IMR-90 (cell line): ENCODE measurements around the gene MAT2B. TPM values are rescaled to one million over a fixed set of nuclear protein-coding genes. Genes with fewer than 3 reads are reported as not detected.

ENCODE experiments used
- ATAC-seq: fragments of 200-7000 bp; cut with Tn5 transposase; 2 replicates; pipeline ENCODE4 v1.9.1; 2020; ENCODE audit warnings: low read depth, mild to moderate bottlenecking, moderate library complexity
- BruUV-seq: library from RNA; stranded (reverse); fragments of 400-500 nt; replicated peaks from 2 replicates; lab custom pipeline; 2021; lab: Mats Ljungman, UMichigan
- CTCF ChIA-PET: fragments of 300-600 bp; formaldehyde crosslinking; extraction: SDS; loops from one replicate; lab custom pipeline; 2021; ENCODE audit warnings: antibody characterized with exemption; lab: Yijun Ruan, JAX
- POLR2A ChIA-PET: fragments of 300-600 bp; sonication (Branson Sonifier 250); formaldehyde crosslinking; loops from one replicate; lab custom pipeline; 2022; ENCODE audit warnings: antibody characterized with exemption; ENCODE audit not compliant: unreplicated experiment; lab: Charles Lee
- DNase-seq: peaks from one replicate; pipeline ENCODE4 v3.0.0; 2013
- H2AFZ ChIP-seq: replicated peaks from 2 replicates; pipeline ENCODE3; 2013; ENCODE audit warnings: low read length, mild to moderate bottlenecking; ENCODE audit not compliant: poor library complexity
- H2AK5ac ChIP-seq: 2 replicates; pipeline ENCODE4 v1.6.1; 2013; ENCODE audit warnings: low read depth, low read length, inconsistent platforms
- H2AK9ac ChIP-seq: replicated peaks from 2 replicates; pipeline ENCODE3; 2013; ENCODE audit warnings: mild to moderate bottlenecking, low read depth, low read length, moderate library complexity; ENCODE audit not compliant: poor library complexity
- H2BK120ac ChIP-seq: 2 replicates; pipeline ENCODE4 v1.6.1; 2013; ENCODE audit warnings: low read depth, low read length, inconsistent platforms
- H2BK15ac ChIP-seq: 3 replicates; pipeline ENCODE4 v1.6.1; 2013; ENCODE audit warnings: low read depth, low read length, inconsistent platforms
- H2BK20ac ChIP-seq: 2 replicates; pipeline ENCODE4 v1.6.1; 2013; ENCODE audit warnings: low read depth, mild to moderate bottlenecking, inconsistent platforms, low read length, moderate library complexity
- H2BK5ac ChIP-seq: 2 replicates; pipeline ENCODE4 v1.6.1; 2013; ENCODE audit warnings: mild to moderate bottlenecking, low read depth, low read length, inconsistent platforms; ENCODE audit not compliant: poor library complexity, severe bottlenecking
- H3K14ac ChIP-seq: replicated peaks from 2 replicates; pipeline ENCODE4 v1.6.1; 2013; ENCODE audit warnings: low read depth, low read length, inconsistent platforms
- H3K18ac ChIP-seq: 2 replicates; pipeline ENCODE4 v1.6.1; 2013; ENCODE audit warnings: low read depth, low read length, control low read depth
- H3K23ac ChIP-seq: 2 replicates; pipeline ENCODE4 v1.6.1; 2013; ENCODE audit warnings: low read depth, low read length, inconsistent platforms
- H3K27ac ChIP-seq: 2 replicates; pipeline ENCODE4 v1.5.1; 2013; ENCODE audit warnings: mild to moderate bottlenecking, control low read depth, low read length; ENCODE audit not compliant: insufficient read depth
- H3K27me3 ChIP-seq: 2 replicates; pipeline ENCODE4 v1.6.1; 2013; ENCODE audit warnings: low read length; ENCODE audit not compliant: control insufficient read depth, insufficient read depth
- H3K36me3 ChIP-seq: 2 replicates; pipeline ENCODE4 v1.6.1; 2013; ENCODE audit warnings: low read length, mixed read lengths; ENCODE audit not compliant: control insufficient read depth, insufficient read depth
- H3K4ac ChIP-seq: 2 replicates; pipeline ENCODE4 v1.6.1; 2013; ENCODE audit warnings: low read depth, low read length, inconsistent platforms
- H3K4me1 ChIP-seq: 2 replicates; pipeline ENCODE4 v1.6.1; 2013; ENCODE audit warnings: low read length, mixed read lengths; ENCODE audit not compliant: control insufficient read depth, insufficient read depth
- H3K4me2 ChIP-seq: 2 replicates; pipeline ENCODE4 v1.6.1; 2013; ENCODE audit warnings: low read depth, mild to moderate bottlenecking, control low read depth, low read length, moderate library complexity
- H3K4me3 ChIP-seq: 2 replicates; pipeline ENCODE4 v1.5.1; 2013; ENCODE audit warnings: low read depth, mild to moderate bottlenecking, control low read depth, low read length, moderate library complexity; ENCODE audit not compliant: insufficient read depth
- H3K56ac ChIP-seq: 2 replicates; pipeline ENCODE4 v1.6.1; 2013; ENCODE audit warnings: low read length, inconsistent platforms; ENCODE audit not compliant: insufficient read depth; ENCODE audit errors: extremely low read depth
- H3K79me1 ChIP-seq, 2 experiments: 2 replicates each; pipeline ENCODE4 v1.6.1; 2013; ENCODE audit warnings: low read length in 2 of 2, inconsistent platforms in 1 of 2, low read depth in 1 of 2
- H3K9ac ChIP-seq: 2 replicates; pipeline ENCODE4 v1.6.1; 2013; ENCODE audit warnings: low read depth, low read length, control low read depth
- H3K9me1 ChIP-seq: 2 replicates; pipeline ENCODE4 v1.6.1; 2013; ENCODE audit warnings: low read length, inconsistent platforms; ENCODE audit not compliant: insufficient read depth
- H3K9me3 ChIP-seq: 2 replicates; pipeline ENCODE4 v1.6.1; 2013; ENCODE audit warnings: low read length; ENCODE audit not compliant: control insufficient read depth, insufficient read depth
- H4K20me1 ChIP-seq: 2 replicates; pipeline ENCODE4 v1.6.1; 2013; ENCODE audit warnings: low read length, inconsistent platforms; ENCODE audit not compliant: insufficient read depth
- H4K5ac ChIP-seq: 2 replicates; pipeline ENCODE4 v1.6.1; 2013; ENCODE audit warnings: mild to moderate bottlenecking, low read depth, low read length, control low read depth
- H4K8ac ChIP-seq, 2 experiments: 2 replicates each; pipeline ENCODE4 v1.6.1; 2013; ENCODE audit warnings: low read depth in 2 of 2, low read length in 2 of 2, control low read depth in 1 of 2, inconsistent platforms in 1 of 2
- H4K91ac ChIP-seq: 2 replicates; pipeline ENCODE4 v1.6.1; 2013; ENCODE audit warnings: low read depth, low read length, inconsistent platforms; ENCODE audit not compliant: insufficient read depth
- CEBPB ChIP-seq: IDR thresholded peaks from 2 replicates; pipeline ENCODE4 v1.6.1; 2012; ENCODE audit warnings: low read depth, low read length, improper control_type of control experiment
- ELK1 ChIP-seq: fragments of 150-350 bp; IDR thresholded peaks from 2 replicates; pipeline ENCODE4 v1.6.1; 2016; ENCODE audit warnings: low read depth, mild to moderate bottlenecking, low read length, moderate library complexity, borderline replicate concordance
- RCOR1 ChIP-seq: IDR thresholded peaks from 2 replicates; pipeline ENCODE4 v1.6.1; 2012; ENCODE audit warnings: mild to moderate bottlenecking, low read length, improper control_type of control experiment; ENCODE audit not compliant: insufficient replicate concordance
- WGBS, 2 experiments: methylation state at CpG; one replicate each; pipeline versions ENCODE4 v1.1.5 to v1.1.7; 2013; ENCODE audit warnings: missing lambda C conversion rate in 2 of 2; ENCODE audit not compliant: insufficient read length in 1 of 2; ENCODE audit errors: extremely low coverage in 2 of 2; 5-methylcytosine and 5-hydroxymethylcytosine counted together
- dilution Hi-C: fragments of 300-500 bp; cut with HindIII; formaldehyde crosslinking; loops from one replicate; pipeline ENCODE4 v1.14.3; 2018; ENCODE audit warnings: low sequenced_read_pairs; ENCODE audit not compliant: unreplicated experiment
- in situ Hi-C: fragments of 300-500 bp; cut with MboI; formaldehyde crosslinking; loops from 3 replicates; pipeline ENCODE4 v1.14.3; 2019; ENCODE audit warnings: low sequenced_read_pairs, inconsistent platforms, mixed read lengths
- intact Hi-C: fragments of 100-400 bp; cut with micrococcal nuclease; formaldehyde crosslinking; loops from 2 replicates; pipeline ENCODE4 v1.10.0; 2022
- polyA plus RNA-seq, 3 experiments: library from polyadenylated mRNA; depleted of rRNA; stranded (reverse); fragments of >200 nt; gene quantifications; 2 replicates each; pipeline ENCODE4 v1.2.3, GENCODE V29; 2012; ENCODE audit warnings: low replicate concordance in 1 of 3
- total RNA-seq: library from RNA; depleted of rRNA; stranded (reverse); fragments of >200 nt; gene quantifications from 2 replicates; pipeline ENCODE4 v1.2.3, GENCODE V29; 2012

Gene MAT2B
- total and polyA plus RNA-seq, 2 of the 4 experiments (the other 2 are of a cell fraction) = 41.7 to 80.3 TPM

- ATAC-seq (no peak), DNase-seq (peak; percentile 71)
- Histone ChIP-seq H4K5ac (peak overlapping the region; percentile 66), H3K36me3 (peaks cover 8% of the 10 kb centered on the region), H3K4ac (peak overlapping the region; percentile 50; the same call in 1 of the 2 replicates), H3K27me3 (no peaks in the 10 kb centered on the region), H3K27ac (peak overlapping the region; percentile 77; the same call in 1 of the 2 replicates), H4K8ac (peak overlapping the region in 1 of 2 experiments; percentile 41; a peak in 1 of 4 replicates), H3K9me1 (no peaks in the 10 kb centered on the region), H3K4me2 (peak overlapping the region; percentile 94), H4K20me1 (peaks cover 26% of the 10 kb centered on the region), H3K9me3 (no peaks in the 10 kb centered on the region), H3K4me1 (no peaks in the 10 kb centered on the region; the same call in 1 of the 2 replicates), H2AK5ac (no peak overlapping the region), H2BK120ac (peak overlapping the region; percentile 12; the same call in 1 of the 2 replicates), H3K9ac (peak overlapping the region; percentile 77), H3K4me3 (peak overlapping the region; percentile 52), H3K18ac (peak overlapping the region; percentile 37; the same call in 1 of the 2 replicates), H3K56ac (no peak overlapping the region), H2BK20ac (no peak overlapping the region), H3K14ac (peak overlapping the region; percentile 72), H4K91ac (no peak overlapping the region), H2BK15ac (no peak overlapping the region), H2BK5ac (peak overlapping the region; percentile 77), H2AFZ (no peak overlapping the region), H3K79me1 (peaks cover 9 to 34% of the 10 kb centered on the region in 2 experiments), H3K23ac (peak overlapping the region; percentile 95), H2AK9ac (peak overlapping the region; percentile 75)
- CTCF ChIA-PET = interaction anchor here (0.6 to 1.3 kb wide), 2 partner anchors 12 to 64 kb away, joined by 3 to 4 read pairs; no protein-coding TSS in a partner anchor
- no TSS peak for BruUV-seq
- no CpG with 5 or more reads among the region's 7 CpGs for WGBS, 2 experiments
- intact Hi-C loops = no loop called here
- in situ Hi-C loops = no loop called here
- POLR2A ChIA-PET = interaction anchor here (0.6 kb wide), 2 partner anchors 14 to 50 kb away, joined by 4 read pairs; no protein-coding TSS in a partner anchor
- dilution Hi-C loops = no loop called here
- no peak for TF ChIP-seq RCOR1
- peak; percentile 72 for TF ChIP-seq CEBPB
- TF ChIP-seq ELK1 = no peak
Measured at GRCh38 chr5:163509291-163509951, 4.0 kb downstream of the MAT2B start.
